ENCODE measurements around the gene NDUFA5.

Gene NDUFA5

GRCh38 chr7:123500878-123501489 is 56.6 kb downstream of the NDUFA5 start:
- DNase-seq = no peak

GRCh38 chr7:123499211-123499970 is 58.2 kb downstream of the NDUFA5 start:
- DNase-seq = no peak

GRCh38 chr7:123498601-123499000 is 59.0 kb downstream of the NDUFA5 start:
- DNase-seq = no peak

- DNase-seq = no peak
Measured at GRCh38 chr7:123498031-123498430, 59.6 kb downstream of the NDUFA5 start.

- peak; percentile 44 for DNase-seq
Measured at GRCh38 chr7:123494193-123494796, 63.3 kb downstream of the NDUFA5 start.

- DNase-seq = no peak
Measured at GRCh38 chr7:123492485-123492884, 65.1 kb downstream of the NDUFA5 start.

Data from CD4-positive, alpha-beta T cell treated with Interleukin-6 for 4 hours (primary cell).